Fibroblast of villous mesenchyme (primary cell): ENCODE data around the gene KIRREL3. TPM values are rescaled to one million over a fixed set of nuclear protein-coding genes. Genes with fewer than 3 reads are reported as not detected.

Source experiments
- DNase-seq: peaks from one replicate; pipeline ENCODE4 v3.0.0-alpha.2; 2010; ENCODE audit warnings: low read depth
- H3K4me3 ChIP-seq: 2 replicates; pipeline ENCODE4 v1.5.1; 2011; ENCODE audit warnings: low read depth, mild to moderate bottlenecking, low read length
- total RNA-seq: library from RNA; depleted of rRNA; stranded (reverse); fragments of >200 nt; gene quantifications from 2 replicates; pipeline ENCODE4 v1.2.3, GENCODE V29; 2012
- TF ChIP-seq, protein P1 (sequence below): IDR thresholded peaks from 2 replicates; pipeline ENCODE4 v1.5.1; 2012; ENCODE audit warnings: low read depth, mild to moderate bottlenecking, low read length; ENCODE audit not compliant: insufficient read depth

Gene KIRREL3
- total RNA-seq, 1 donor: 9.9 TPM

DNA sequence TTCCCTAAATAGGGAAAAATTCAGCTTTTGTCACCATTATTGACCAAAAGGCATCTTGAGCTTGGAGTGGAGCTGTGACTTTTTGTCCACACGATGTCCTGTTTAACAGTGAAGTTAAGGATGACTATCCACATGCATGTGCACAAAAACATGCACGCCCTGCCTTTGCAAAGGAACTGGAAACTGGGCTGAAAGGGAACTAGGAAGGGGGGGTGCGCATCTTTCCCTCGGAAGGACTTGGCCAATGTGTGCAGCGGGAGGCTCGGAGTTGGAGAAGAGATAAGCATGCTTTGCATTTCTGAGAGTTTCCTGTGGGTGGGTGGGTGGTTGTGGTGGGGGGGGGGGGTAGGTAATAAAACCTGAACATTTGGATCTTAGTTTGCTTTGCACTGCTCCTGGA lies 411 bp upstream of the KIRREL3 start:
- H3K4me3 ChIP-seq: peak overlapping the region; percentile 57
- DNase-seq: no peak
- TF ChIP-seq, protein P1, sequence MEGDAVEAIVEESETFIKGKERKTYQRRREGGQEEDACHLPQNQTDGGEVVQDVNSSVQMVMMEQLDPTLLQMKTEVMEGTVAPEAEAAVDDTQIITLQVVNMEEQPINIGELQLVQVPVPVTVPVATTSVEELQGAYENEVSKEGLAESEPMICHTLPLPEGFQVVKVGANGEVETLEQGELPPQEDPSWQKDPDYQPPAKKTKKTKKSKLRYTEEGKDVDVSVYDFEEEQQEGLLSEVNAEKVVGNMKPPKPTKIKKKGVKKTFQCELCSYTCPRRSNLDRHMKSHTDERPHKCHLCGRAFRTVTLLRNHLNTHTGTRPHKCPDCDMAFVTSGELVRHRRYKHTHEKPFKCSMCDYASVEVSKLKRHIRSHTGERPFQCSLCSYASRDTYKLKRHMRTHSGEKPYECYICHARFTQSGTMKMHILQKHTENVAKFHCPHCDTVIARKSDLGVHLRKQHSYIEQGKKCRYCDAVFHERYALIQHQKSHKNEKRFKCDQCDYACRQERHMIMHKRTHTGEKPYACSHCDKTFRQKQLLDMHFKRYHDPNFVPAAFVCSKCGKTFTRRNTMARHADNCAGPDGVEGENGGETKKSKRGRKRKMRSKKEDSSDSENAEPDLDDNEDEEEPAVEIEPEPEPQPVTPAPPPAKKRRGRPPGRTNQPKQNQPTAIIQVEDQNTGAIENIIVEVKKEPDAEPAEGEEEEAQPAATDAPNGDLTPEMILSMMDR: no peak

DNA sequence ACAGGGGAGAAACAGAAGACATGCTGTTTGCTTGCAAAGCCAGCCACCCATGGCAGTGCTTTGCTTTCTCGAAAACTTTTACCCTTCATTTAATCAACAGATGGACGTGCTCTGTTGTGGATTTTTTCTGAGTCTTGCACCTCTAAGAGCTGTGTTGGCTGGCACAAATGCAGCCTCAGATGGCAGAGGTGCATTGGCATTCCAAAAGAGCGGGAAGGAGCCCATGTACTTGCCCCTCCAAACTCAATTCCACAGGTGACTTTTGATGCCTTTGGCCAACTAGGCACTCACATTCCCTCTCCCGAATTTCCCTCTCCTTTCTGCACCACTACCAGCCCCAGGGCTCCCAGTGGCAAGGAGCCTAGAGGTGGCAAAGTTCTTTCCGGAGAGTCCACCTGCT lies 1.2 kb downstream of the KIRREL3 start:
- TF ChIP-seq, protein P1: no peak
- H3K4me3 ChIP-seq: no peak overlapping the region
- DNase-seq: no peak

DNA sequence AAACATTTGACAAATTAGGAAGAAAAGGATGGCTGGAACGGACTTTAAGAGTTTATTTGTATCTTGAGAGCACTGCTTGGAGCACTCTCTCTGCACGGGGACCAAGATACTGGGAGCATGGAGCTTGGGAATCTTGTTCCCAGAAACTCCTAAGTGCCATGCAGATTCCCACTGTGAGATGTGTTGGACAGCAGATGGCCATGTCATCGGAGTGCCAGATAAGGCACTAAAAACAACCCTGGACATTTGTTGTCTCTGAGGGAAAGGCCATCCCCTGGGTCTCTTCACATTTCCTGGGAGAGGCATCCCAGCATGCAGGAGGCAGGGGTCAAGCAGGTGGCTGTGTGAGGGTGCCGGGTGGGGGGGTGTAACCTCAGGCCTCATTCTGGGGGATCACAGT lies 2.9 kb downstream of the KIRREL3 start:
- H3K4me3 ChIP-seq: no peak overlapping the region
- no peak for DNase-seq
- TF ChIP-seq, protein P1: no peak

DNA sequence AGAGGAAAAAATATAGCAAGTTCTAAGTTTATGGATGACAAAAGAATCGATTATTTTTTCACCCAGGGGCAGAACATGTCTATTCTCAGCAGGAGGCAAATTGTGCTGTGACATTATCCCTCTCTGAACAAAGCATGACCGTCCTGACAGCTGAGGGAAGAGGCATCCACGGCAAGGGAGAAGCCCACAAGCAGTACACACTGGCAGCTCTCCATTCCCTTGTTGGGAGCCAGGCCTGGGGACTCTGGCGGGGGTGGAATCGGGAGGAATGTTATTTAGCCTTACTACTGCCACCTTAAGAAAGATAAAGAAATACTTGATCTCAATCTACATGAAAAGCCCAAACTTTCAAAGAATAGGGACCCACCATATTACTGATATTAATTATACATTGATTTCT lies 3.4 kb downstream of the KIRREL3 start:
- DNase-seq: no peak
- H3K4me3 ChIP-seq: no peak overlapping the region
- TF ChIP-seq, protein P1: no peak

DNA sequence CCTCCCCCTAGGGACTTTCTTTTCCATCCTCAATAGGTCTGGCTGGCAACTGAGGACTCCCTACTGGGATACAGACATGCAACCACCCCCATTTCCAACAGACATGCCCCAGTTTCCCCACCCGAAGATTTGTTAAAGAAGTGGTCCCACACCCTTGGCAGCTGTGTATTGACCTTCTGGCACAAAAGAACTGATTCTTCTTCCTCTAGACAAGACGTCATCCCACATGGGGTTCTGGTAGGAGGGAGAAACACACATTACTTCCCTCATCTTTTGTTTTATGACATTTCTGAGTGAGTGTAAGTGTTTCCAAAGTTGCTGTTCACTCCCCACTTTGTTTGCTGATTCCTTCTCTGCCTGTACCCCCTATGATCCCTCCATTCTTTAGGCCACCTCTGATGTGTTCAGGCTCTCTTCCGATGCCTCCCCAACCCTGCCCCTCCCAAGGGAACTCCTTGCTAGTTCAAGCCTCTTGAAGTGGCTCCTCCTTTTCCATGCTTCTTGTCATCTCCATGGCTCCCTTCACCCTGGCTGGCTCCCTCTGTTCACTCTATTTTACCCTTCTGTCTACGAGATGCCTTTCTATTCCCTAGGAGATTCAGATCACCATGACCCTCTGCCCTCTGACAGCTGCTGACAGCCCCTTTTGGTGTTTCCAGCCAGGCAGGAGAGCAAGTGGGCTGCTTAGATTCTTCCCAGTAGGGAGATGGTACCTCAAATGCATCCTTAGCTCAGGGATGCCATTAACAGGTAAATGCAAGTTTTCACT lies 4.3 kb downstream of the KIRREL3 start:
- H3K4me3 ChIP-seq: no peak overlapping the region
- TF ChIP-seq, protein P1: no peak
- DNase-seq: no peak

DNA sequence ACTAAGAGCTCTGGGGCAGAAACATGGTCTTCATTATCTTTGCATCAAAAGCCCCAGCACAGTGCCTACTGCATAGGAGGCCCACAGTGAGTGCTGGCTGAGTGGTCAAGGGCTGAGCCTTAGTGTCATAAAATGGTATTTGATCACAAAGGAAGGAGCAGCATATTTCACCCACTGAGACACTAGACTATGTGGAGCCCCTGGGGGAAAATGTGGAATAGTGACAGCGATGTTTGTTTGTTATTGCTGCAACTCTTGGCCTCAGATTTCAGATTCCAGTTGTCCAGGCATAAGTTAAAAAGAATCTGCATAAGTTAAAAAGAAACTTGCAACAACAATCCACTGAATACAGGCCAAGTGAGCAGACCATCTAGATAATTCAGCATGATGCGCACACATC lies 7.0 kb downstream of the KIRREL3 start:
- no peak overlapping the region for H3K4me3 ChIP-seq
- TF ChIP-seq, protein P1: no peak
- DNase-seq: peak; percentile 13

DNA sequence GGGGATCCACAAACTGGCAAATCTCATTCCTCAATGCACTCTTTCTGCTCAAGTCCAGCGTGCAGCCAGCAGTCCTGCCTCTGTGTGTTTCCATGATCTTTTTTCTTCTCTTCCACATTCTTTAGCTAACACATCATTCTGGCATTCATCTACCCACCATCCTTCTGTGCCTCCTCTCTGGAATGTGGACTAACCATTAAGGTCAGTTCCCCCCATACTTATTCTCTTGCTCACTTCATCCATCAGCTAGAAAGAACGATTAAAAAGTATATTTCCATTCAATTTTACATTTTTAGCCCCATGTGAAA lies 7.8 kb downstream of the KIRREL3 start:
- TF ChIP-seq, protein P1: no peak
- H3K4me3 ChIP-seq: no peak overlapping the region

More for the DNA sequence above, 7.8 kb downstream of the KIRREL3 start:
- peak; percentile 25 for DNase-seq
